GM18909 (cell line): Measurements from ENCODE around the gene PTCD1.
"Not testable (repeated sequence)": the region's sequence is repeated elsewhere in the genome, so short reads cannot be mapped to it uniquely, and the experiment has no call there.

Experiments
- ATAC-seq: cut with Tn5 transposase; IDR thresholded peaks from one replicate; pipeline ENCODE4 v1.9.1; 2021; ENCODE audit warnings: mild to moderate bottlenecking; ENCODE audit not compliant: unreplicated experiment, poor library complexity

The PTCD1 gene

DNA sequence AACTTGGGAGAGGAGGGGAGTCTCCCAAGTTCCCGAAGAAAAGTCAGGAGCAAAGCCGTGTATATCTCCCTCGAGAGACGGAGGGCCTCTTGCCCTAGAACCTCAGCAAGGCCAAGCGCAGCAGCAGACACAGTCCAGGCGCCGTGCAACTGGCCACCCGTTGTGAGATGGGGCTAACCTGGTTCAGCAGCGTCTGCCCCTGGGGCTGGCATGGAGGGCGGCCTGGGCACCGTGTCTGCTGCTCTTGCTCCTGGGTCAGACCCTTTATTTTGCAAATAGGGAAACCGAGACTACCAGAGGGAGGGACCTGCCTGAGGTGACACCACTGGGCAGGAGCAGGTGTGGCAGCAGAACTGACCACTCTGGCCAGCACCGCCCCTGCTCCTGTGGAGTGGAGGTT, 13.9 kb upstream of the PTCD1 start:
- no peak for ATAC-seq

DNA sequence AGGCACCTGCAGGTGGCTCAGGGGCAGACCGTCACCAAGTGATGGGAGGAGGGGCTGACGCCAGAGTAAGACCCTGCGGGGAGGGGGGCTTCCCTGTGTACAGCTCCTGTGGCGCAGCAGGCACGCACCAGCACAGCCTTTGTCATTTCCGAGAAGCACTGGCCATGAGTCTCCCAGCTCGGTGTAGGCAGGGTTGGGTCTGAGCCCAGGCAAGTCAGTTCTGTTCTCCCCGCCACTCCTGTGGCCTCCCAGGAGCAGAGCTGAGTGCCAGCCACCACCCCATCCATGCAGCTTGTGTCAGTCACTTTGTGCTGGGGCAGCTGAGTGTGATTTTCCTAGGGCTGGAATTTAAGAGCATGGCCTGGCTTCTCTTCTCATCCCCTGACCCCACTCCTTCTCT, 13.3 kb upstream of the PTCD1 start:
- ATAC-seq, result no peak

DNA sequence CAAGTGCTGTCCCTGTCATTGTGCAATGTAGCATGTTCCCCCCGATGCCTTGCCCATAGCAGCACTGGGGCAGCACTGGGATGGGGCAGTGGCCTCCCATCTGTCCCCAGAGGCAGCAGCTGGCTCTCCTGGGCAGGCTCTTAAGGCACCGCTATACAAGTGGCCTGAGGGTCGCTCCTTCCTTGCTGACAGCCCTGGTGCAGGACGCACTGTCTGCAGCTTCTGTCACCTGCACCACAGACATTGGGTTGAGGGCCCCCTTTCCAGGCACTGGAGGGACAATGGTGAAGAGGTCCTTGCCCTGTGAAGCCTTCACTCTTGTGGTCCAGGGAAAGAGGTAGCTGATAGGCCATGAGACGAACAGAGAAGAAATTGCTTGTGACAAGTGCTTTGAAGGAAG, 10.7 kb upstream of the PTCD1 start:
- no peak for ATAC-seq

DNA sequence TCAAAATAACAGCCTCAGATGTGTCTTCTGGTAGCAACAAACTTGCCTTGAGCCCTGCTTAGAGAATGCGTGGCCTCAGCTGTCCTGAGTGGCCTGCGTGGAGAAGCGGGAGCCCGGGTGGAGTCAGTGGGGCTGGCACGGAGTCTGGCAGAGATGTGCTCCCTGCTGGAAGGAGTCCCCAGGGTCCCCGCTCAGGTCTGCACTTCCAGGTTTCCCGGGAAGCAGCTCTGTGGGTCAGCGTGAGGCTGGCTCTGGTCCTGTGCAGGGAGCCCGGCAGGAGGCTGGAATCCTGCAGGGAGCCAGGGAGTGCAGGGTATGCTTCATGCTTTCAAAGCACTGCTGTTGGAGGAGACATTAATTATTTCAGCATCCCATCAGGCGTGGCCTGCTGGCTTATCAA, 10.3 kb upstream of the PTCD1 start:
- ATAC-seq, result no peak

DNA sequence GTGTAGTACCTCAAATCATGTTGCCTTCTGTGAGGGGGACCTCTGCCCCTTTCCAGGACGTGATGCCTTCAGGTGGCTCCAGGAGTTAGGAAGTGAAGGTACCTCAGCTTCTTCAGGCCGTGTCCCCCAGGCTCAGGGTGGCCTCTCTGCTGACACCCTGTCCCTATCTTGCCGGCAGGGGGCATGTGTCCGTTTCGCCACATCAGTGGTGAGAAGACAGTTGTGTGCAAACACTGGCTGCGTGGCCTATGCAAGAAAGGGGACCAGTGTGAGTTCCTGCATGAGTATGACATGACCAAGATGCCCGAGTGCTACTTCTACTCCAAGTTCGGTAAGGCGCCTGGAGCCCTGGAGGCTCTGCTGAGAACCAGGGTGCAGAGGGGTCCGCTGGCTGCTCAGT, 9.3 kb upstream of the PTCD1 start:
- no peak for ATAC-seq

DNA sequence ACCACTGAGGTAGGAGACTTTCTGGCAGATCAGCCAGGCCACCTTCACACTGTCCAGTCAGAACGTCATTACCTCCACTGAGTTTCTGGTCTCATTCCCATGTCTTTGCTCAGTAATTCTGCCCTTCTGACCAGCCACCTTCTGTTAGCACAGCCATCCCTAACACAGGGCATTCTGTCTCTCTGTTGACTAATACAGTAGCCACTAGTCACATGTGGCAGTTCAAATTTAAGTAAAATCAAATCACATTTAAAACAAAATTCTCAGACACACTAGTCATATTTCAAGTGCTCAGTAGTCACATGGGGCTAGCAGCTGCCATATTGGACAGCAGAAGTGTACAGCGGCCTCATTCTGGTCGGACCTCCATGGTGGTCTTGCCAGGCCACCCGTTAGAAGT, 7.5 kb upstream of the PTCD1 start:
- ATAC-seq, result no peak

DNA sequence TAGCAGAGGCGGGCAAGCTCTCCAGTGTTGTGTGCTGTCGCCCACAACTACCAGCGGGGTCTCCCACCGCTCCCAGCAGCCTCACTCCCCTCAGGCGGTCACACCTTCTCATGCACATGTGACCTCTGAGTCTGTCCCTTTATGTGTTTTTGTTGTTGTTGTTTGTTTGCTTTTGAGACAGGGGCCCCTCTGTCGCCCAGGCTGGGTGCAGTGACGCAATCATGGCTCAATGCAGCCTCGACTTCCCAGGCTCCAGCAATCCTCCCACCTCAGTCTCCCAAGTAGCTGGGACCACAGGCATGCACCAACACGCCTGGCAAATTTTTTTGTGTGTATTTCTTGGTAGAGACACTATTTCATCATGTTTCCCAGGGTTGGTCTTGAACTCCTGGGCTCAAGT, 1.6 kb upstream of the PTCD1 start:
- ATAC-seq, result no peak

DNA sequence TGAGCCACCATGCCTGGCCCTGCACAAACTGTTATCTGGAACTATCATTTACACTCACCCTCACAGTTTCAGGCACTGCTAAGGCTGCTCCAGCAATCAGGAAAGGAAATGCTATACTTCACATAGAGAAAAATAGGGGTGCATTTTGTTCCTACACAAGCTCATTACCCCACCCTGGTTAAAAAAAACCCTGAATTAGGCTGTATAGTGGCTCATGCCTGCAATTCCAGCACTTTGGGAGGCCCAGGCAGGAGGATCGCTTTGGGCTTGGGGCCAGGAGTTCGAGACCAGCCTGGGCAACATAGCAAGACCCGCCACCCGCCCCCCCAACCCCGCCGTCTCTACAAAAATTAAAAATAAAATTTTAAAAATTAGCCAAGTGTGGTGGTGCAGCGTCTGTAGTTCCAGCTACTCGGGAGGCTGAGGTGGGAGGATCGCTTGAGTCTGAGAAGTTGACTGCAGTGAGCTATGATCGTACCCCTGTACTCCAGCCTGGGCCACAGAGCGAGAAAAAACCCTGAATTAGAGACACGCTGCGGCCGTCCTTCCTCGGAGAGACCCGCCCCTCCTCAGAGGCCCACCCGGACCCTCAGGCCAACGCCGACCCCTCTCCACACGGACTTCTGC, 539 bp downstream of the PTCD1 start:
- ATAC-seq, result no peak

DNA sequence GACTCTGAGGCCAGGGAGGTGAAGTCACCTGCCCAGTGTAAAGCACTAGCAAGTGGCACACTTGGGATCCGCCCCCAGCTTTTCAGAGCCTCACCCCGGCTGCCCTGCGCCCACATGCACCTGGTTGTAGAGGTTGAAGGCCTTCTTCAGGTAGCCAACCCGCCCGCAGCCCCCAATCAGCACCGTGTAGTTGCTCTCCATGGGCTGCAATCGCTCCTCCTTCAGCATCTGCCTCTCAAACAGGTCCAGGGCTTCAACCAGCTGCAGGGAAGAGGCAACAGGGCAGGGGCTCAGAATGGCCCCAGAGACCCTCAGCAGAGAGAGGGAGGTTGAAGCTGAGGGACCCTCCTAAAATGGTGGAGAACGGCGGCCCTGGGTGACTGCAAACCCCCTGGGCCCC, 5.4 kb downstream of the PTCD1 start:
- ATAC-seq, result no peak

DNA sequence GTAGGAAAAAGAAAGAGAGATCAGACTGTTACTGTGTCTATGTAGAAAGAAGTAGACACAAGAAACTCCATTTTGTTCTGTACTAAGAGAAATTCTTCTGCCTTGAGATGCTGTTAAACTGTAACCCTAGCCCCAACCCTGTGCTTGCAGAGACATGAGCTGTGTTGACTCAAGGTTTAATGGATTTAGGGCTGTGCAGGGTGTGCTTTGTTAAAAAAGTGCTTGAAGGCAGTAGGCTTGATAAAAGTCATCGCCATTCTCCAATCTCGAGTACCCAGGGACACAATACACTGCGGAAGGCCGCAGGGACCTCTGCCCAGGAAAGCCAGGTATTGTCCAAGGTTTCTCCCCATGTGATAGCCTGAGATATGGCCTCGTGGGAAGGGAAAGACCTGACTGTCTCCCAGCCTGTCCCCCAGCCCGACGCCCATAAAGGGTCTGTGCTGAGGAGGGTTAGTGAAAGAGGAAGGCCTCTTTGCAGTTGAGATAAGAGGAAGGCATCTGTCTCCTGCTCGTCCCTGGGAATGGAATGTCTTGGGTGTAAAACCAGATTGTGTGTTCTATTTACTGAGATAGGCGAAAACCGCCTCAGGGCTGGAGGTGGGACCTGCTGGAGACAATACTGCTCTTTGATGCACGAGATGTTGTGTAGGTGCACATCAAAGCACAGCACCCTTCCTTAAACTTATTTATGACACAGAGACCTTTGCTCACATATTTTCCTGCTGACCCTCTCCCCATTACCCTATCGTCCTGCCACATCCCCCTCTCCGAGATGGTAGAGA, 6.7 kb downstream of the PTCD1 start:
- not testable (repeated sequence) for ATAC-seq

DNA sequence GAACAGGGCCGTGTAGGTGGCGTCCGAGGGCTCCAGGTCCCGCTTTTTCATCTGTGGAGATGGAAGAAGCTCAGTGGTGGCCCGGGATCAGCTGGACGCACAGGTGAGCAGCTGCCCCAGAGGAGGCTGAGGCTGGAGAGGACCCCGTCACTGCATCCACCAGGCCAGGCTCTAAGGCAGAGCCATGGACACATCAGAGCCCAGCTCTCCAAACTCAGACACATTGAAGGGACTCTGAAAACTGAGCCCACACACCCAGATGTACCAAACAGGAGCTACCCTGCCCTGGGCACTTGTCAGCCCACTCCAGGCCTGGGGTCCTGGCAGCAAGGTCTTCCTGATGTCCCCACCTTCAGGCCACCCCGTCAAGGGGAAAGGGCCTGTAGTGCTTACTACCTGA, 8.8 kb downstream of the PTCD1 start:
- ATAC-seq, result no peak

DNA sequence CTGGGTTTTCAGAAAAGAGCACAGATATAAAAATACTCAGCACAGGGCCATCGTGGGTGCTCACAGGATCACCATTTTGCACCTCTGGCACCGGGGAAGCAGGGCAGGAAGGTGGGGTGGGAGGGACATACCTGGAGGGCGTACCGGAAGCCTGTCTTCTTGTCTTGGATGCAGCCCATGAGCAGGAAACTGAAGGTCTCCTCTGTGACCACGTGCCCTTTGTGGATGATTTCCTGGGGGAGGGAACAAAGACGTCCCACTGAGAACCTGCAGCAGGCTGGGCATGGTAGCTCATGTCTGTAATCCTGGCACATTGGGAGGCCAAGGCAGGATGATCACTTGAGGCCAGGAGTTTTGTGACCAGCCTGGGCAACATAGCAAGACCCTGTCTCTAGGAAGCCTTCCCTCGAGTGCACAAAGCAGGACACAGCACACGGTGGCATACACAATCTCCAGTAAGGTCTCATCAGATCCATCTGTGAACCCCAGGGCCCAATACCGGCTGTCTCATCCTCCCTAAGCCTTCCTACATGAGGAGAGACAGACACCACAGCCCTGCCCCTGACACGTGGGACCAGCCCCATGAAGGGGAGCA, 9.5 kb downstream of the PTCD1 start:
- ATAC-seq, result no peak

DNA sequence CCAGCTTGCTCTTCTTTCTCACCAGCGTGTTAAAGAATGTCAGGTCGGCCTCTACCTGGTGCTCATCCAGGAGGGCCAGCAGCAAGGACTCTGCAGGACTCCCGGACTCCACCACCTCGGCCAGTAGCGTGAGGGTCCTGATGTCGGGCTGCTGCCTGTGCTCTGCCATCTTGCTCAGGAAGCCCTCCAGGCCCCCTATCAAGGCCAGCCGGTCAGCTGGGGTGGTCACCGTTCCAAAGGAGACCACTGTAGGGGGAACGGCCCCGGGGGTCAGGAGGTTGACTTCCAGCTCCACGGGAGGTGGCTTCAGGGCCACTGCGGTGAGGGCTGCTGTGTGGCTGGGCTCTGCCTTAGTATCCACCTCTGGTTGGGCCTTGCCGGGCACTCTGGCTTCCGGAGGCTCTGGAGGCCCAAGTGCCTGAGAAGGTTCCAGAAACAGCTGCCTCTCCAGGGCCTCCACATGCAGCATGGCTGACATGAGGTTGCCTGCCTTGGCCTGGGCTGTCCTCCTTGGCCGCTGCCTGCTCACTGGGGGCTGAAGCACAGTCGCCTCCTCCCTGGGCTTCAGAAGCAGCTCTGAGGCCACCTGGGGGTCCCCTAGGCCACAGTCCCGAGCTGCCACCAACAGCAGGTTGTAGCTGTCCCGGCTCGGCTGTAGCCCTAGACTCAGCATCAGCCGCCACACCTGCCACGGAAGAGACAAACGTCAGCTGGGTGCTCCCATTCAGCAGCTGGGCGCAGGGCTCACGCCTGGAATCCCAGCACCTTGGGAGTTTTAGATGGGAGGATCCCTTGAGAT, 13.5 kb downstream of the PTCD1 start:
- ATAC-seq, result no peak

DNA sequence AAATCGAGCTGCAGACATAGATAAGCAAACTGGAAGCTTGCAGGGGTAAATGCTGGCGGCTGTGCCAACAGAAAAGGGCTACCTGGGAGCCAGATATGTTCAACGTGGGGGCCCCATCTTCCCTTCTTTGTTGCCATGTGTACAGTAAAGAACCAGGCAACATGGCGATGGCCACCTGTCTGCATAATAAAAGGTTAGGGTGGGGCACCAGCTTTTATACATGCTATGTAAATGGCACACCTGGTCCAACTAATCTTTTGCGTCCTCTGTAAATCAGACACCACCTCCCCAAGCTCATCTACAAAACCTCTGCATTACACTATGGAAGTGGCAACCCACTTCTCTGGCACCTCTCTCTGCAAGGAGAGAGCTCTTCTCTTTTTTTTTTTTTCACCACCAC, 16.0 kb downstream of the PTCD1 start:
- ATAC-seq, result no peak

DNA sequence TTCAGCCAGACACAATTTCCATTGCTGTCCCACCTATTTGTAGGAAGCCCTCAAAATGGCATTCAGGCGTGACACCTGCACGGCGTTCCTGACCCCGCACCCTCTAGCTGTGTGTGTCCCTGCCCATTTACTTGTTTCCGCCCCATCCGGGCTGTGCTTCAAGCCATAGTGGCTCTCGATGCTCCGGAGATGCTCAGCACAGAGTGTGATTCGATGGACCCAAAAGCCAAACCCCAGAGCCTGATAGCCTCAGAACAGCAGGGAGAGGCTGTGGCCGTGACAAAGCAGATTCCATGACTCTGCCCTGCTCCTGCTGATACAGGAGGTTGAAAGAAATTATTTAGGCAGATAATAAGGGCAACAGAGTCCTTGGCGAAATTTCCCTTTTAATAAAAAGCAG, 16.4 kb downstream of the PTCD1 start:
- no peak for ATAC-seq

DNA sequence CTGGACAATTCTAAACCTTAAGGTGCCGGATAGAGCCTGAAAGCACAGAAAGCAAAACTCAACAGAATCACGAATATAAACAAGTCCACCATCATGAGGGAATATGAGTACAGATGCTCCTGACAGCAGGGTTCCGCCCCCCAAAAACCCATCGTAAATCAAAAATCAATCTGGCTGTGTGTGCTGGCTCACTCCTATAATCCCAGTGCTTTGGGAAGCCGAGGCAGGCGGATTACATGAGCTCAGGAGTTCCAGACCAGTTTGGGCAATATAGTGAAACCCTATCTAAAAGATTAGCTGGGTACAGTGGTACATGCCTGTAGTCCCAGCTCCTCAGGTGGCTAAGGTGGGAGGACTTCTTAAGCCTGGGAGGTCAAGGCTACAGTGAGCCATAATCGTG, 17.6 kb downstream of the PTCD1 start:
- no peak for ATAC-seq

DNA sequence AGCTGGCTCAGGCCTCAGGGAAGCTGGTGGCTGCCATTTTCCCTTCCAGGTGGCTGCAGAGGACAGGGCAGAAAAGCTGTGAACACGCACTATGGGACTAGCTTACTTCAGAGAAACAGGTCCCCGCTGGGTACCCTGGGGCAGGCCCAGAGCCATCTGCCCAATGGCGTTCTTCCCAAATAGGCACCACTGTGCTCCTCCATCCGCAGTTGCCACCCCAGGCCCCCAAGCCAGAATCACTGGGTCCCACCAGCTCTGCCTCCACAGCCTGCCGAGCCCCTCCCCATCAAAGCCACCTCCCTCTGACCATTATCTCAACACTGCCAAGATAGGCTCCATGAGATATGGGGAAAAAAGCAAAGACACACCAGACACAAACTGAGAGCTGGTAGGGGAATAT, 18.4 kb downstream of the PTCD1 start:
- ATAC-seq, result no peak

DNA sequence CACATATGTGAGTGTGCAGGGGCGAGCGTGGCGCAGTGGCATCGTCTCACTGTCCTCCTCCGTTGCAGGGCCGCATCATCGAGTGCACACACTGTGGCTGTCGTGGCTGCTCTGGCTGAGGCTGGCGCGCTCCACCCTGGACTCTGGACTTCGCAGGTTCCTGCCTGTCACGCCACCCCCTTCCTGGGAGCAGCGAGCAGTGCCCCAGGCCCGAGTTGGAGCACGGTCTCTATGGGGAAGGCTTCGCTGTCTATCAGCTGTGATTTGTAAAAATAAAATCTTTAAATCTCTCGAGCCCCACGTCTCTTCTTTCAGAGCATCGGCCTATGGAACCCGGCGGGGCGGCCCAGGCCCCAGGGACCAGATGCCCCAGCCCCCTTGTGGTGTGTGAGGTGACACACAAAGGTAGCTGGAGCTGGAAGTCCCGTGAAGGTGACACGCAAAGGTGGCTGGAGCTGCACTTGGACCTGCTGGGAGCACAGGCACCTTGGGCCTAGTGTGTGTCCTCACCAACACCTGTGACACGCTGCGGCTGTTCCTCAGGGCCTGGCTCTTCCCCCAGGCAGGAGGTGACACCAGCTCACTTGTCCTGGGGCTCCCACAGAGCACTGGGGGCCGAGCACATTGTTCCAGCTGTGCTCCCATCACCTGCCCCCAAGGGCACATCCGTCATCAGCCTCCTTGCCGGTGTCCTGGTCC, 19.1 kb downstream of the PTCD1 start:
- no peak for ATAC-seq

DNA sequence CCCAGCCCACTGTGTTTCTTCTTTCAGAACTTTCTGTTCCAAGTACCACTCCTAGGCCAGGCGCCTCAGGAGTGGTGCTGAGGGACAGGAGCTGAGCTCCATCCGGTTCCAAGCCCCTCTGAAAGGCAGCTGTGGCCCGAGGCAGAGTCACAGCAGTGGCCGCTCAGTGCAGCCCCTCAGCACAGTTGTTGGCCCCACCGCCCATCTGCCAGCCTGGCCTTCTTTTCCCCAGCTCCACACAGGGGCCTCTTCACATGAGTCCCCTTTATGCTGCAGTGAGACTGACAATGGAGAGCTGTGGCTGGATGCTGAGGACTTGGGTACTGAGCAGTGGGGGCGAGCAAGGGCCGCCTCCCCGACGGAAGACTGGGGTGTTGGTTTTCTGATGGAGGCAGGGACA, 20.3 kb downstream of the PTCD1 start:
- no peak for ATAC-seq

DNA sequence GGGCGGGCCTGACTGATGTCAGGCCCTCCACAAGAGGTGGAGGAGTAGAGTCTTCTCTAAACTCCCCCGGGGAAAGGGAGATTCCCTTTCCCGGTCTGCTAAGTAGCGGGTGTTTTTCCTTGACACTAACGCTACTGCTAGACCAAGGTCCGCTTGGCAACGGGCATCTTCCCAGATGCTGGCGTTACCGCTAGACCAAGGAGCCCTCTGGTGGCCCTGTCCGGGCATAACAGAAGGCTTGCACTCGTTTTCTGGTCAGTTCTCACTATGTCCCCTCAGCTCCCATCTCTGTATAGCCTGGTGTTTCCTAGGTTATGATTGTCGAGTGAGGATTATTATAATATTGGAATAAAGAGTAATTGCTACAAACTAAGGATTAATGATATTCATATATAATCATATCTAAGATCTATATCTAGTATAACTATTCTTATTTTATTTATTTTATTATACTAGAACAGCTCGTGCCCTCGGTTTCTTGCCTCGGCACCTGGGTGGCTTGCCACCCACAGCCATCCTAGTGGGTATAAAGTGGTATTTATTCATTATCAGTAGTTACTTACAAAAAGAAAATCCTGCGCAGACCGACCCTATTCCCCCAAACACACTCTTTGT, 23.0 kb downstream of the PTCD1 start:
- ATAC-seq, result not testable (repeated sequence)
